Measurements from ENCODE around the gene SYNJ2. TPM values are rescaled to one million over a fixed set of nuclear protein-coding genes. Genes with fewer than 3 reads are reported as not detected.

SYNJ2 gene
- polyA plus RNA-seq, 1 donor from 2014 or later, result 0.12 TPM

GRCh38 chr6:158033077-158033750, 51.6 kb downstream of the SYNJ2 start:
- Histone ChIP-seq H2AFZ (ENCODE audit: low read depth, low read length) (no peak overlapping the region), H3K36me3 (ENCODE audit: insufficient read depth, low read length) (no peaks in the 10 kb centered on the region), H3K27me3 (ENCODE audit: insufficient read depth, low read depth, low read length) (no peaks in the 10 kb centered on the region), H3F3A (ENCODE audit: insufficient read depth, low read length, poor library complexity, severe bottlenecking) (no peaks in the 10 kb centered on the region), H3K9me2 (ENCODE audit: insufficient read depth, low read length) (no peaks in the 10 kb centered on the region), H3K27ac (ENCODE audit: low read length) (no peak overlapping the region), H4K20me1 (ENCODE audit: insufficient read depth) (no peaks in the 10 kb centered on the region), H3K4me3 (ENCODE audit: low read length) (no peak overlapping the region), H3K9me3 (ENCODE audit: low read length) (no peaks in the 10 kb centered on the region), H3K4me2 (ENCODE audit: low read length) (no peak overlapping the region), H3K79me2 (replicated peaks; ENCODE audit: insufficient read depth, low read length) (no peaks in the 10 kb centered on the region), H3K9ac (ENCODE audit: low read length) (no peak overlapping the region)
- TF ChIP-seq SMC3 (conservative IDR thresholded peaks at IDR 0.05; ENCODE audit: poor library complexity), result no peak
- no peak for TF ChIP-seq EZH2 (IDR thresholded peaks at IDR 0.05; ENCODE audit: borderline replicate concordance, insufficient read depth, low read length, poor library complexity, severe bottlenecking)
- TF ChIP-seq REST (IDR thresholded peaks at IDR 0.05; ENCODE audit: borderline replicate concordance), result no peak
- TF ChIP-seq RAD21 (conservative IDR thresholded peaks at IDR 0.05), result no peak
- no peak for TF ChIP-seq POLR2AphosphoS5 (IDR thresholded peaks at IDR 0.05)
- TF ChIP-seq TAF1 (IDR thresholded peaks at IDR 0.05; ENCODE audit: low read depth), result no peak
- TF ChIP-seq MXI1 (conservative IDR thresholded peaks at IDR 0.05; ENCODE audit: poor library complexity, severe bottlenecking), result no peak
- TF ChIP-seq, protein P1, sequence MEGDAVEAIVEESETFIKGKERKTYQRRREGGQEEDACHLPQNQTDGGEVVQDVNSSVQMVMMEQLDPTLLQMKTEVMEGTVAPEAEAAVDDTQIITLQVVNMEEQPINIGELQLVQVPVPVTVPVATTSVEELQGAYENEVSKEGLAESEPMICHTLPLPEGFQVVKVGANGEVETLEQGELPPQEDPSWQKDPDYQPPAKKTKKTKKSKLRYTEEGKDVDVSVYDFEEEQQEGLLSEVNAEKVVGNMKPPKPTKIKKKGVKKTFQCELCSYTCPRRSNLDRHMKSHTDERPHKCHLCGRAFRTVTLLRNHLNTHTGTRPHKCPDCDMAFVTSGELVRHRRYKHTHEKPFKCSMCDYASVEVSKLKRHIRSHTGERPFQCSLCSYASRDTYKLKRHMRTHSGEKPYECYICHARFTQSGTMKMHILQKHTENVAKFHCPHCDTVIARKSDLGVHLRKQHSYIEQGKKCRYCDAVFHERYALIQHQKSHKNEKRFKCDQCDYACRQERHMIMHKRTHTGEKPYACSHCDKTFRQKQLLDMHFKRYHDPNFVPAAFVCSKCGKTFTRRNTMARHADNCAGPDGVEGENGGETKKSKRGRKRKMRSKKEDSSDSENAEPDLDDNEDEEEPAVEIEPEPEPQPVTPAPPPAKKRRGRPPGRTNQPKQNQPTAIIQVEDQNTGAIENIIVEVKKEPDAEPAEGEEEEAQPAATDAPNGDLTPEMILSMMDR (IDR thresholded peaks at IDR 0.05; ENCODE audit: poor library complexity, severe bottlenecking), result no peak
- TF ChIP-seq EP300 (conservative IDR thresholded peaks at IDR 0.05; ENCODE audit: poor library complexity, severe bottlenecking), result no peak

DNA sequence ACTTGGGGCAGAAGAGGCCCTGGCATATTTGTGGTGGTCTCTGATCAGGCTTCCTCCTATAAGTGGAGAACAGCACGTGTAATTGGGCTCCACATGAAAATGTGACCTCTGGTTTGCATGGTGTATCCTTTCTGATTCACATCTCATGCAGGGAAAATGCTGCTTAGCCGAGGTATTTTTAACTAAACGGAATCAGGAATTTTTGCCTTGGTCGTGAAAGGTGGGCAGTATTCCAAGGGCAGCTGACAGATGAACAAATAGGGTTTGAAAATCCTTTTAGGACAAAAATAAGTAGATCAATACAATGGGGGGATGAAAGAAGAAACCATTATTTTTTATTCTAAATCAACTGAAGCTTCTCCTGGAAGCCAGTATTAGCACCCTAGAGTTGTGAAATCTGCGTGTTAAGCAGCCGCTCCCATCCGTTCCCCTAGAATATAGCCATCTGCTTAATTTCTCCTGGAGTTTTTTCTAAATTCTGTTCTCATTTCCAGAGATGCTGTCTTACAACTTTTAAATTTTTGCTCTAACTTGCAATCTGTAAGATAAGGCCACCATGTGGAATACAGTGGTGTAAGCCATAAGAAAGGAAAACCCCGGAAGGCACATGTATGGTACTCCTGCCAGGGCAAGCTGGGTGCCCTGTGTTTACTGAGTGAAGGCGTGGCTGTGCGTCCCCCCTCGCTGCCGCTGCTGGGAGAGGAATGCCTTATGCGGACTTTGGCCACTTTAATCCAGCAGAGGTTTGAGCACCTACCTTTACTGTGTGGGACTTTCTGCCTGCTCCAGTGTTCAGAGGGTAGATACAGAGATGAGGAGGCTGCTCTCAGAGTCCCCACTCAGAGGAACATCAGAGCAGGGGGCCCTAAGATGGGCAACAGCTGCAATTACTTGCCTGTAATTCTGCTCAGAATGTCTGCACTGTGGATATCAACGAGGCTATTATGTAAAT, 52.4 kb downstream of the SYNJ2 start:
- H3F3A ChIP-seq (ENCODE audit: insufficient read depth, low read length, poor library complexity, severe bottlenecking), result no peaks in the 10 kb centered on the region
- no peak overlapping the region for H3K27ac ChIP-seq (ENCODE audit: low read length)
- H3K9ac ChIP-seq (ENCODE audit: low read length), result no peak overlapping the region
- TF ChIP-seq RAD21 (conservative IDR thresholded peaks at IDR 0.05) (no peak), REST (IDR thresholded peaks at IDR 0.05; ENCODE audit: borderline replicate concordance) (no peak)
- H3K4me3 ChIP-seq (ENCODE audit: low read length), result no peak overlapping the region
- H2AFZ ChIP-seq (ENCODE audit: low read depth, low read length), result no peak overlapping the region
- no peaks in the 10 kb centered on the region for H4K20me1 ChIP-seq (ENCODE audit: insufficient read depth)
- no peaks in the 10 kb centered on the region for H3K9me2 ChIP-seq (ENCODE audit: insufficient read depth, low read length)
- no peaks in the 10 kb centered on the region for H3K79me2 ChIP-seq (replicated peaks; ENCODE audit: insufficient read depth, low read length)
- no peak overlapping the region for H3K4me2 ChIP-seq (ENCODE audit: low read length)
- no peaks in the 10 kb centered on the region for H3K27me3 ChIP-seq (ENCODE audit: insufficient read depth, low read depth, low read length)
- H3K9me3 ChIP-seq (ENCODE audit: low read length), result no peaks in the 10 kb centered on the region
- H3K36me3 ChIP-seq (ENCODE audit: insufficient read depth, low read length), result no peaks in the 10 kb centered on the region

Data from neural cell (in vitro differentiated cells).